HG02623 (cell line): ENCODE results near the gene SCARB1.

Experiments used
- ATAC-seq: cut with Tn5 transposase; IDR thresholded peaks from one replicate; pipeline ENCODE4 v1.9.1; 2021; ENCODE audit warnings: moderate library complexity; ENCODE audit not compliant: unreplicated experiment

The SCARB1 gene

DNA sequence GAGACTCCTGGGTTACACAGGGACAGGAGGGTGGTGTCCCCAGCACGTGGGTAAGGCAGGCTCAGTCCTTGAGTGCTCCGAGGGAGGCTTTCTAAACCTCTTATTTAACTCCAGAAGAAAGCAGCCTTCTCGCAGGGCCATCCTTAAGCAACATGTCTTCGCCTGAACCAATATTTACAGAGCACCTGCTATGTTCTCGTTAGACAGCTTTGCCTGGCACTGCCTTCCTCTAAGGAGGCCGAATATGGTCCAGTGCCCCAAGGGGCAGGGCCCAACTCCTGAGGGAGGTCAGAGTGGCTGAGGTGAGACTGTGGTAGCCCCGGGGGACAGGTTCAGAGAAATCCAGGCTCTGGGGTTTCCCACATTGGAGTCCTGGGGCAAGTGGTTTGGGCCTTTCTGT lies 2.1 kb upstream of the SCARB1 start:
- no peak for ATAC-seq

DNA sequence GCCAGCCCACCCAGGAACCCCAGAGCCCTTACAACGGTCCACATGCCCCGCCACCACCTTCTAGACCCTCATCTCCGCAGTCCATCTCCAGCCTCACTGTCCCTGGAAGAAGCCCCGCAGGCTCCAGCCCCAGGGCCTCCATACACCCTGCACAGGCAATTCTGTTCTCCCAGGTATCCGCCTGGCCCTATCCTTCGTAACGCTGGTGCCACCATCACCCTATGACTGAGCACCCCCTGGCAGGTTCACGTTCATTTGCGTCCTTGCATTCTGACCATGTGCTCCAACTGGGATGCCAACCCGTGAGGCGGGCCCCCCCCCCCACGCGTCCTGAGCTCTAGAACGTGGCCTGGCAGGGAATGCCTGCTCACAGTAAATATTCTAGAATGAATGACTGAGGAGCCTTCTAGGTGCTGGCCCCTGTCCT lies 675 bp upstream of the SCARB1 start:
- no peak for ATAC-seq

DNA sequence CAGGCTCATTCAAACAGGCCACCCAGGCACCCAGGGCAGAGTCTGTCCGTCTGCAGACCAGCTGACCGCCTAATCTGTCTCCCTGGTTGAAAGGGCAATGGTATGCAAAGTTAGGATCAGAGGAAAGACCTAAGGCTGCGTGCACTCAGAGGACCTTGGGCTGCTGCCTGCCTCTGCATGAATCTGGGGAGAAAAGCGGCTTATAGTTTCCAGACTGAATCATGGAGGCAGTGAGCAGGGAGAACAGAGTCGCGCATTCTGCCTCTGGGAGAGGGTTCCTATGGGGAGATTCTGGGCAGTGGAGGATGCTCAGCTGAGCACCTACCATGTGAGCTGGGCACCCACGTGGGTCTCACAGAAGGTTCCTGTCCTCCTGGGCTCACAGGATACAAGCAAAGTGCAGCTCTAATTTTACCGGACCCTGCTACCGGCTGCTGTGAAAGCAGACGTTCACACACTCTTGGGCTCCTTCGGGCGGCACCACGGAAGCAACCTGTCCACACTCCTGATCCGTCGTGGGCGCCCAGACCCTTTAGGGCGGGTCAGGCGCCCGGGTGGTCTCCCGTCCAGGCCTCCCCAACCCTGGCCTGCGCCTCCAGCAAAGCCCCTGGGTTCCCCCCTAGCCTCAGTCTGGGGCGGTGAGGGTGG lies 772 bp downstream of the SCARB1 start:
- ATAC-seq = peak; percentile 14

- no peak for ATAC-seq
These were observed 1.6 kb downstream of the SCARB1 start for GRCh38 chr12:124861898-124862676.

DNA sequence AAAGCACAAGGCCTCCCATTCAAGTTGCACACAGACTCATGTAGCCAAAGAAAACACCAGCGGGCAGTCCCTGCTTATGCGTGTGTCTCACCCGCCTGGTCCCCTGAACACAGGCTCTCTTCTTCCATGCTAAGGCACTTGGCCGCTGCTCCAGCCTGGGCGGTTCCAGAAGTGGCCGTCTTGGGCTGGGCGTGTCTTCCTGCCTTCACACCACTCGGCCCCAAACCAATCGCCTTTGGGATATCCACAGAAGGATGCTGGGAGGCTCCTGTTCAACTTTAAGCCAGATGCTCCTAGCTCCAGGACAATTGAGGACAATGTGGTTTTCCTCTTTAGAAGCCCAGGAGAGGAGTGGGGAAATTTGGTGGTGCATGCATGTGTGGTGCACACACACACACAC lies 2.2 kb downstream of the SCARB1 start:
- no peak for ATAC-seq

DNA sequence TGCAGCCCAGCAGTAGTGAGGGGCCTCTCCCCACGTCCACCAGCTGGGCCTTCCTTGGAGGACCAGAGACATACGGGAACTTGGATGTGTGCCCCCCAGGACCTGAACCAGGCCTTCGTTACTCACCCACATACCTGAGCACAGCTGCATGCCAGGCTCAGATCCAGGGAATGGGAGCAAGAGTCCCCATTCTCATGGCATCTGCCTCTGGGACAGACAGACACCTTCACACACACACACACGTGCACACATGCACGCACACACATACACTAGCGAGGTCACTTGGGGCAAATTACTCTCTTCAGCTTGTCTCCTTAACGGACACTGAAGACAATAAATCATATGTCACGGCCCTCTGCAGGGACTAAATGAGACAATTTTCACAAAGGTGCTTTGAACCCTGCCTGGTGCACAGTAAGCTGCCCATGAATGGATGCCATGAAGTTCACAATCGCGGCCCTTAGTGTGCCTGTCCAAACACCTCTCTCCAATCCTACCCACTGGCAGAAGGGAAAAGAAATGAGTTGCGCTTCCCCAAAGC lies 5.7 kb downstream of the SCARB1 start:
- ATAC-seq = no peak

GRCh38 chr12:124856842-124857178 lies 6.9 kb downstream of the SCARB1 start:
- no peak for ATAC-seq

GRCh38 chr12:124856132-124856841 lies 7.4 kb downstream of the SCARB1 start:
- ATAC-seq = no peak

DNA sequence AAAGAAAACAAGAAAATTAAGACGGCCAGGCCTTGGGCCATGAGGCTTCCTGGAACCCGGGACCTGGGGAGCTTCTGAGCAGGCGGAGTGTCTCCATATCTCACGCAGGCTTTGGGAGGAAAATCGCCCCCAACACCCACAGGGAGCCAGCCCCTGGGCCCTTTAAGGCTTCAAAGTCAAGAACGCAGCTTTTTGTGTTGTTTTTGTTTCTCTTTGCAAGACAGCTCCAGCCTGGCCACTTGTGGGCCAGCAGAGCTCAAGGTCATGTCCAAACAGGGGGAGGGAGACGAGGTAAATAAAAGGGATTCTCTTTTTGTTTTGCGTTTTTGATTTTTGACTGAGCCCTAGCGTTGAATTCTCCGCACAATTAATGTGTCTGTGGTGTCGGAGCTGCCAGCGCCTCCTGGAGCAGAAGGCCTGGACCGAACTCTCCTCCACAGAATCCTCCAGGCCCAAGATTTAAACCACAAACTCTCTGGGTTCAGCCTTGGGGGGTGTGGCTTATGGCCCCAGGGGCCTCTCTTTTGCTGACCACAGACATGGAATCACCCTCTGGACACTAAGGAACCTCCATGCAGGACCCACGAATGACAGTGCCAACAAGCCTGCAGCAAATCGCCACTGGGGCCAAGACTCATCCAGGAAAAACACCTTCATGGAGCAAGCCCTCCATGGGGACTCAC lies 8.2 kb downstream of the SCARB1 start:
- no peak for ATAC-seq

- no peak for ATAC-seq
These were observed 9.0 kb downstream of the SCARB1 start for GRCh38 chr12:124854637-124855184.

DNA sequence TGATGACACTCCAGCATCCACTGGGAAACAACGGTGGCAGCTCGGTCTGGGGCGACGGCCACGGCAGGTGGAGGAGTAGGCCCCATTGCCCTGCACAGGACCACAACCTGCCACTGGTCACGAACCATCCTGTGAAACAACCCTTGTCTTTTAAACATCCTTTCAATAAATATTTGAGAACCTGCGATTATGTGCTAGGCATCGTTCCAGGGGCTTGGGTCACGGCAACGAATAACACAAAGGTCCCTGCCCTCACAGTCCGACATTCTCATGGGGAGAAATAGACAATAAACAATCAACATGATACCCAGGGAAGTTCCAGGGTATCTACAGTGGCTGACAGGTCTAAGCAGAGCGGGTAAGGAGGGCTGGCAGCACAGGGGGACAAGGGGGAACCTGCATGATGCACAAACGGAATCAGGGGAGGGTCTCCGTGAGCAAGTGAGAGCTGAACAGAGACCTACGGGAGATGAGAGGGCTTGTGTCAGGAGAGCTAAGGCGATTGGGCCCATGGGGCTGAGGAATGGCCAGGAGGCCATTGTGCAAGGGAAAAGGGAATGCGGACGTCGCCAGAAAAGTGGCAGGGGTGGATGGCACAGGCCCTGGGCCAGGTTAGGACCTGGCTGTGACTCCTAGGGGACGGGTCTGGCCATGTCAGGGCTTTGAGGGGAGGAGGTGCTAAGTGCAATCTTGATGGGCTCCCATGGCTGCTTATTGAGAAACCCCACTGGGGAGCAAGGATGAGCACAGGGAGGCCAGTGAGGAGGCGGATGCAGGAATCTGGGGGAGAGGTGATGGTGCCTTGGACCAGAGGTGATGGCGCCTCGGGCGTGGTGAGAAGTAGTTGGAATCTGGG lies 9.7 kb downstream of the SCARB1 start:
- ATAC-seq = no peak

DNA sequence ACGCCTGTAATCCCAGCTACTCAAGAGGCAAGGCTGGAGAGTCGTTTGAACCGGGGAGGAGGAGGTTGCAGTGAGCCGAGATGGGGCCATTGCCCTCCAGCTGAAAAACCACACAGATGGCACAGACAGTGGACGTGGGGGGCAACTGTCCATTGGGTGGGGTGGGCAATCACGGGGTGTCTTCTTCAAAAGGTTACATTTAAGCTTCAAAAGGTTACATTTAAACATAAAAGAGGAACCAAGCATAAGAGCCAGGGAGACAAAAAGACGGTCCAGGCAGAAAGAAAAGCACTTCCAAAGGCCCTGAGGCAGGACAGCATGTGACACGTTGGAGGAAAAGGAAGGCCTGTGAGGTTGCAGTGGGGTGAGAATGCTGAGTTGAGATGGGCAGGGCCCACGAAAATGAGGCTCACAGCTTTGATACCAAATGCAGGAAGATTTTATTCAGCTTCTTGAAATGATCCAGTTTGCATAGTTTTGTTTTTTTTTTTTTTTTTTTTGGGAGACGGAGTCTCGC lies 10.7 kb downstream of the SCARB1 start:
- ATAC-seq = no peak

DNA sequence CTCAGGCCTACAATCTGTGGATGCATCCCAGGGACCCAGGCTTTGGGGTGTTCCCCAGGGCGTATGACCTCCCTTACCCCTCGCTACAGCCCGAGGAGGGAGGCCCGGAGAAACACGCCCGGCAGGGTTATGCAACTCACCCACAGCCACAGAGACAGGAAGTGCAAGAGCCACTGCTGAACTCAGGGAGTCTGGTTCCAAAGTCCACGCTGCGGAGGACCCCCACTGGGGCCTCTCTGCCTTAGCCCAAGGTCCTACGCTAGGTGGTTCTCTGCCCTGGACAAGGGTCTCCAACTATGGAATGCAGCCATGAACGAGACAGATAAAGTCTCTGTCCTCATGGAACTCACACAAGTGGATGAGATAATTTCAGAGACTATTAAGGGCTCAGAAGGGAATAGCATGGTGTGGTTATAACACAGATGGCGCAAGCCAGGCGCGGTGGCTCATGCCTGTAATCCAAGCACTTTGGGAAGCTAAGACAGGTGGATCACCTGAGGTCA lies 11.3 kb downstream of the SCARB1 start:
- no peak for ATAC-seq

- no peak for ATAC-seq
These were observed 12.3 kb downstream of the SCARB1 start for GRCh38 chr12:124851342-124851741.

DNA sequence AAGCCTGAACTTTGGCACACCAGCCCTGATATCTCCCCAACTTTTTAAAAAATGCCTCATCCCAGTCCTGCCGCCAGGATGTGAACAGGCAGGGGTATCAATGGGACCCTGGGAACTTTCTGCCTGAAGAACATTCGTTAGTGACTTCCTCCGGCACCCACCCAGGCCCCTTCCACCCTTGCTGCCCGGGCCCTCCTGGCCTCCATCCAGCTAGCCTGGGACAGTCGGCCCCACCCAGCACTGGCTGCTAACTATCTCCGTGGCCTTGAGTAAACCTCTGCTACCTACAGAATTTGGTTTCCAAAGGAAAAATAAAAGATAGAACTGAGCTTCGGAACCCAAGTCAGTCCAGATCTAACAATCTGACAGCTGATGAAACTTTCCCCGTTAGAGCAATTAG lies 14.3 kb downstream of the SCARB1 start:
- no peak for ATAC-seq

DNA sequence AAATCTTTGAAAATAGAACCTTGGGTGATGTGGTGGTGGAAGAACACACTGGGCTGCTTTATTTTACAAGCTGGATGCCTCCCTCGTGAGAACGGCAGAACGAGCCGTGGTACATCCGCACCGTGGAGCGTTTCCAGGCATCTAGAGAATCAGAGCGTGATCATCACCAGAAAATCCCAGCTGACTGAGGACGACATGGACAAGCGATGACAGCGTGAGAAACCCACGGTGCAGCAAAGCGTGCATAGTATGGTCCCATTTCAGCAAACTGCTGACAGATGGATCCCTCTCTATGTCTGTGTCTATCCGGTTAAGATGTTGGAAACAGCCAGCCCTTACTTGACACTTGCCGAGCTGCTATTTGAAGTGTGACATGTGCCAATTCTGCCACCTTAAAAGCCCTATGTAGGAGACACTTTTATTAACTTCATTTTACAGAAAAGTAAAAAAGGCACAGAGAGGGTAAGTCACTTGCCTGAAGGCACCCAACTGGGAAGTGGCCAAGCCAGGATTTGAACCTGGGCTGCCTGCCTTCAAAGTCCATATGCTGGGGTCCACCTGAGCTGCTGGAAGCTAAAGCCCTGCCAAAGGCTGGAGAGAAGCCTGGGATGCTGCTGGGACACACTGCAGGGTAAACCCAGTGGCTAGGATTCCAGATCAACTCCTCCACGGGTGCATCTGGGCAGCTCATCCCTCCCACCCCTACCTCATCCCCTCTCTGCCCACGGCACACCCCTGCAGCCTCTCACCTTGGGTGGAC lies 14.9 kb downstream of the SCARB1 start:
- ATAC-seq = no peak

DNA sequence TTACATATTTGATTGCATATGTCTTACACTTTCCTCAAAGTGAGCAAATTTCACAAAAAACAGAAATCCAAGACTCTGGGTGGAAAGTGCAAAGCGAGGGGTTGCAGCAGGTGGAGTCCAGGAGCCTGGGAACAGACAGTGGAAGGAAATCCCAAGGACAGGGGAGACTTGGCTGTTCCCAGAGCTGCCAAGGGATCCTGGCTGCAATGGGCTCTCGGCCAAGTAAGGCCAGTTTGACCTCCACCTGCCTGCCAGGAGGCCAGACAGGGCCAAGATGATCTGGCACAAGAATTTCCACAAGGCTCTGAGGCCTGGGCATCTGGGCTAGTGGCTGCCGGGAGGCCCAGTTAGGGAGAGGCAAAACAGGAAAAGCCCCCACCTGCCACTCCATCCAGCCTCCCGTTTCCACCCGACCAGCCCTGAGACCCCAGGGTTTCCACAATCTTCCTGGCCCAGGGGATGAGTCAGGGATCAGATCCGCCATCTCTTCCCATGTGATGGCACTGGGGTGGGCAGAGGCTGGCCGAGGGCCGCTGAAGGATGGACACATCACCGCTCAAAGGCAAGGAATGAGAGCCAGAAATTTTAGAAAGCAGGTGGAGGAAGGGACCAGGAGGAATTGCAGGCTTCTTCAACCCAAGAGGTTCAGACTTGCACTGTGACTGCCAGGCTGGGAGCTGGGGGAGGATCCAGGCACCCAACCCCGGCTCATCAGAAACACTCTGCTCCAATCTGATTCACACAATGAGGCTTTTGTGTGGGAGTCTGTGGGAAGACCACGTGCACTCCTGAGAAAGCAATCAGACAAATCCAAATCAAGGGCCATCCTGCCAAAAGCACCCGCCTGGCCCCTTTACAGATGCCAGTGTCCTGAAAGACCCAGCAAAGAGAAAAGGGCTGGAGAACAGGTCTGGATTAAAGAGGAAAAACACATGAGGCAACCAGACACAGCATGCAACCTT lies 16.3 kb downstream of the SCARB1 start:
- ATAC-seq = no peak
